HCT116 (cell line): ENCODE results near the gene ZNHIT2. TPM values are rescaled to one million over a fixed set of nuclear protein-coding genes. Genes with fewer than 3 reads are reported as not detected.

ENCODE experiments used
- ATAC-seq: fragments of 200-7000 bp; cut with Tn5 transposase; 2 replicates; pipeline ENCODE4 v1.9.1; 2020; ENCODE audit warnings: mild to moderate bottlenecking, moderate library complexity
- BruUV-seq: library from RNA; stranded (reverse); fragments of 400-500 nt; replicated peaks from 2 replicates; lab custom pipeline; 2021; lab: Mats Ljungman, UMichigan
- CTCF ChIA-PET: fragments of 300-600 bp; sonication (Branson Sonifier 250); formaldehyde crosslinking; loops from one replicate; lab custom pipeline; 2021; ENCODE audit warnings: antibody characterized with exemption; lab: Charles Lee
- POLR2A ChIA-PET: fragments of 300-600, 350-600 bp; sonication (Branson Sonifier 250); formaldehyde crosslinking; loops from one replicate; lab custom pipeline; 2021; ENCODE audit warnings: antibody characterized with exemption; lab: Charles Lee
- RAD21 ChIA-PET, 2 experiments: fragments of 300-600 bp; sonication (Branson Sonifier 250); formaldehyde crosslinking; loops; one replicate each; lab custom pipeline; 2023; ENCODE audit warnings: low total read pairs in 2 of 2; ENCODE audit not compliant: uncharacterized antibody in 2 of 2, unreplicated experiment in 2 of 2, low non-redundant PET in 1 of 2; lab: Charles Lee
- DNase-seq: peaks from one replicate; pipeline ENCODE4 v3.0.0-alpha.2; 2010; ENCODE audit warnings: low read depth, low spot score
- H2AFZ ChIP-seq: fragments of 200-600 bp; shearing (Covaris generic), sonication (generic); 2 replicates; pipeline ENCODE4 v1.6.1; 2017; ENCODE audit warnings: low read depth, mixed run types, mixed read lengths, antibody characterized with exemption, low read length; ENCODE audit not compliant: poor library complexity, severe bottlenecking
- H3K27ac ChIP-seq: 2 replicates; pipeline ENCODE4 v1.5.1; 2012; ENCODE audit warnings: low read depth, low read length
- H3K27me3 ChIP-seq: fragments of 200-600 bp; sonication (generic); 2 replicates; pipeline ENCODE4 v1.6.1; 2016; ENCODE audit warnings: mixed run types, low read length, mixed read lengths; ENCODE audit not compliant: insufficient read depth
- H3K36me3 ChIP-seq, 2 experiments: fragments of 200-500 bp in 1 of 2; fragments of 200-600 bp in 1 of 2; sonication (Bioruptor generic) in 1 of 2; sonication (generic) in 1 of 2; 2 replicates each; pipeline versions ENCODE4 v1.5.1 to v1.6.1; 2014 to 2016; ENCODE audit warnings: low read length in 2 of 2, inconsistent platforms in 1 of 2, mixed read lengths in 1 of 2, mixed run types in 1 of 2; ENCODE audit not compliant: insufficient read depth in 2 of 2, control insufficient read depth in 1 of 2
- H3K4me1 ChIP-seq, 2 experiments: fragments of 200-600 bp in 1 of 2; sonication (generic) in 1 of 2; 2 replicates each; pipeline versions ENCODE4 v1.5.1 to v1.6.1; 2012 to 2017; ENCODE audit warnings: low read length in 2 of 2, inconsistent platforms in 1 of 2, mild to moderate bottlenecking in 1 of 2, mixed read lengths in 1 of 2, mixed run types in 1 of 2, moderate library complexity in 1 of 2; ENCODE audit not compliant: insufficient read depth in 2 of 2, control insufficient read depth in 1 of 2
- H3K4me2 ChIP-seq: fragments of 200-600 bp; sonication (generic); 2 replicates; pipeline ENCODE4 v1.6.1; 2017; ENCODE audit warnings: mixed run types, low read length, mixed read lengths
- H3K4me3 ChIP-seq, 2 experiments: fragments of 200-600 bp in 1 of 2; sonication (generic) in 1 of 2; replicated peaks in 1 of 2; 2 replicates each; pipeline ENCODE4 v1.5.1; 2011 to 2016; ENCODE audit warnings: low read length in 2 of 2, control low read depth in 1 of 2, low read depth in 1 of 2, mild to moderate bottlenecking in 1 of 2, mixed read lengths in 1 of 2, mixed run types in 1 of 2
- H3K79me2 ChIP-seq: fragments of 200-600 bp; sonication (generic); 2 replicates; pipeline ENCODE4 v1.6.1; 2017; ENCODE audit warnings: mild to moderate bottlenecking, mixed run types, low read length, moderate library complexity, mixed read lengths; ENCODE audit not compliant: insufficient read depth
- H3K9ac ChIP-seq: fragments of 200-600 bp; sonication (generic); 2 replicates; pipeline ENCODE4 v1.6.1; 2016; ENCODE audit warnings: low read length, mixed read lengths
- H3K9me2 ChIP-seq: fragments of 200-600 bp; sonication (generic), shearing (Covaris generic); 2 replicates; pipeline ENCODE4 v1.6.1; 2017; ENCODE audit warnings: mixed run types, mild to moderate bottlenecking, moderate library complexity; ENCODE audit not compliant: insufficient read depth
- H3K9me3 ChIP-seq, 2 experiments: fragments of 200-500 bp in 1 of 2; fragments of 200-600 bp in 1 of 2; sonication (Bioruptor generic) in 1 of 2; sonication (generic) in 1 of 2; 2 replicates each; pipeline ENCODE4 v1.6.1; 2014 to 2017; ENCODE audit warnings: low read length in 2 of 2, mixed read lengths in 2 of 2, inconsistent platforms in 1 of 2, low read depth in 1 of 2, mild to moderate bottlenecking in 1 of 2, mixed run types in 1 of 2, moderate library complexity in 1 of 2; ENCODE audit not compliant: control insufficient read depth in 1 of 2, insufficient read depth in 1 of 2
- H4K20me1 ChIP-seq: fragments of 200-600 bp; sonication (generic), shearing (Covaris generic); 2 replicates; pipeline ENCODE4 v1.6.1; 2017; ENCODE audit warnings: mixed run types, mild to moderate bottlenecking, moderate library complexity; ENCODE audit not compliant: insufficient read depth
- CBX3 ChIP-seq: IDR thresholded peaks from 2 replicates; pipeline ENCODE4 v1.6.1; 2012; ENCODE audit warnings: low read depth
- ELF1 ChIP-seq: IDR thresholded peaks from 2 replicates; pipeline ENCODE4 v1.6.1; 2012; ENCODE audit warnings: low read depth, borderline replicate concordance
- EZH2phosphoT487 ChIP-seq: fragments of 200-600 bp; IDR thresholded peaks from 2 replicates; pipeline ENCODE4 v1.6.1; 2018; ENCODE audit warnings: antibody characterized with exemption, borderline replicate concordance
- MAX ChIP-seq: IDR thresholded peaks from 2 replicates; pipeline ENCODE4 v1.6.1; 2012
- POLR2A ChIP-seq: IDR thresholded peaks from 2 replicates; pipeline ENCODE4 v1.7.0; 2011; ENCODE audit warnings: borderline replicate concordance; ENCODE audit not compliant: insufficient read depth, insufficient read length; ENCODE audit errors: extremely low read depth
- POLR2AphosphoS5 ChIP-seq: IDR thresholded peaks from 2 replicates; pipeline ENCODE4 v1.6.1; 2011; ENCODE audit warnings: mild to moderate bottlenecking, low read depth, low read length, moderate library complexity
- SP1 ChIP-seq: IDR thresholded peaks from 2 replicates; pipeline ENCODE4 v1.6.1; 2012; ENCODE audit warnings: low read depth
- TCF7L2 ChIP-seq: IDR thresholded peaks from 2 replicates; pipeline ENCODE4 v1.7.0; 2011; ENCODE audit warnings: borderline replicate concordance, inconsistent platforms; ENCODE audit not compliant: insufficient read depth, insufficient read length; ENCODE audit errors: extremely low read depth
- YY1 ChIP-seq: IDR thresholded peaks from 2 replicates; pipeline ENCODE4 v1.6.1; 2011; ENCODE audit warnings: low read length, low read depth, moderate library complexity, mild to moderate bottlenecking; ENCODE audit not compliant: insufficient replicate concordance; ENCODE audit errors: extremely low read depth
- intact Hi-C: fragments of 100-400 bp; cut with micrococcal nuclease; formaldehyde crosslinking; loops from 2 replicates; pipeline ENCODE4 v1.10.0; 2022
- total RNA-seq: library from RNA; stranded (reverse); gene quantifications from one replicate; pipeline ENCODE4 v1.2.1, GENCODE V29; 2021; ENCODE audit not compliant: unreplicated experiment
- TF ChIP-seq, protein P1 (sequence below): IDR thresholded peaks from 2 replicates; pipeline ENCODE4 v1.6.1; 2012; ENCODE audit warnings: low read depth
- TF ChIP-seq, protein P2 (sequence below), 3 experiments: fragments of 200-600 bp in 1 of 3; sonication (generic) in 1 of 3; IDR thresholded peaks in 2 of 3; conservative IDR thresholded peaks in 1 of 3; 2 replicates each; pipeline ENCODE4 v1.5.1; 2012 to 2017; ENCODE audit warnings: low read depth in 2 of 3, low read length in 2 of 3, antibody characterized with exemption in 1 of 3, borderline replicate concordance in 1 of 3, control low read depth in 1 of 3, mild to moderate bottlenecking in 1 of 3, mixed read lengths in 1 of 3, mixed run types in 1 of 3, moderate library complexity in 1 of 3; ENCODE audit not compliant: insufficient read depth in 1 of 3
- TF ChIP-seq, protein P3 (sequence below): IDR thresholded peaks from 2 replicates; pipeline ENCODE4 v1.6.1; 2011; ENCODE audit warnings: mild to moderate bottlenecking, low read length, moderate library complexity; ENCODE audit not compliant: insufficient replicate concordance; ENCODE audit errors: extremely low read depth

Gene ZNHIT2
- total RNA-seq, 1 experiment from 2014 or later = 18.8 TPM

DNA sequence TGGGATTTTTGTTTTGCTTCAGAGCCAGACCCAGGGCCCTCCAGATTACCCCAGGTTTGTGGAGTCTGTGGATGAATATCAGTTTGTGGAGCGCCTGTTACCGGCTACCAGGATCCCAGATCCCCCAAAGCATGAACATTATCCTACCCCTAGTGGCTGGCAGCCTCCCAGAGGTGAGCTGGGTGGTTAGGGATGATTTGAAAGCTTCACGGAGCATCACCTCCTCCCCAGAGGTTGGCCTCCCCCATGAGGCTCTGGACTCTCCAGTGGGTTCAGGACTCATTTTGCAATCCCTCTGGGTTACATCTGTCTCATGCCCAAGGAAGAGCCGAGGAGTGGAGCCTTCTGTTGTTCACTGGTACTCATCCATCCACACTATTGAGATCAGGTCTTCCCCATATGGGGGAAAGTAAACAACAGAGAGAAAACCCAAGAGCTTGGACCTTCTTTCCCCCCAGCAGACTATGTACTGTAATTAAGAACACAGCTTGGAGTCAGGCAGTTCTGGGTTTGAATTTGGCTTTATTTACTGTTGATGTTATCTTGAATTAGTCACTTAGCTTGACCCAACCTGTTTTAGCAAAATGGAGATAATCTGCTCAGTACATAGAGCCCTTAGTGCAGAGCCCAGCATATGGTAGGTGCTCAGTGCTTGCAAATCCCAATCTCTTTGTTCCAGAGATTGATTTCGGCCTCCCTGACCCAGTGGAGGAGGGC is 7.1 kb upstream of the ZNHIT2 start:
- peaks cover 58% of the 10 kb centered on the region for H3K79me2 ChIP-seq
- BruUV-seq = TSS peak; percentile 21
- ATAC-seq = no peak
- no peaks in the 10 kb centered on the region for H3K9me2 ChIP-seq
- H3K36me3 ChIP-seq = peaks cover 25 to 62% of the 10 kb centered on the region in 2 experiments
- H3K4me2 ChIP-seq = peak overlapping the region; percentile 91; the same call in 1 of the 2 replicates
- CTCF ChIA-PET = no interaction called here
- RAD21 ChIA-PET = interaction anchor here in 1 of 2 experiments (0.8 kb wide), 1 partner anchor 57 kb away, joined by 3 read pairs; the partner anchor contains the start of gene CAPN1
- H3K4me3 ChIP-seq = no peak overlapping the region
- H3K9me3 ChIP-seq = no peaks in the 10 kb centered on the region
- no peak overlapping the region for H3K9ac ChIP-seq
- no peak overlapping the region for H2AFZ ChIP-seq
- no peaks in the 10 kb centered on the region; the same call in 1 of the 2 replicates for H4K20me1 ChIP-seq
- POLR2A ChIA-PET = interaction anchor here (1.2 to 1.3 kb wide), 2 partner anchors 13 to 45 kb away, joined by 3 to 6 read pairs; partner anchors contain the start of genes SPDYC and TM7SF2
- no peak overlapping the region for H3K27ac ChIP-seq
- H3K27me3 ChIP-seq = no peaks in the 10 kb centered on the region
- peaks cover 9 to 19% of the 10 kb centered on the region in 2 experiments; a peak in 3 of 4 replicates for H3K4me1 ChIP-seq
- TF ChIP-seq ELF1 = no peak
- no peak for TF ChIP-seq MAX
- TF ChIP-seq POLR2AphosphoS5 = no peak
- TF ChIP-seq CBX3 = no peak
- TF ChIP-seq EZH2phosphoT487 = no peak
- TF ChIP-seq, protein P1, sequence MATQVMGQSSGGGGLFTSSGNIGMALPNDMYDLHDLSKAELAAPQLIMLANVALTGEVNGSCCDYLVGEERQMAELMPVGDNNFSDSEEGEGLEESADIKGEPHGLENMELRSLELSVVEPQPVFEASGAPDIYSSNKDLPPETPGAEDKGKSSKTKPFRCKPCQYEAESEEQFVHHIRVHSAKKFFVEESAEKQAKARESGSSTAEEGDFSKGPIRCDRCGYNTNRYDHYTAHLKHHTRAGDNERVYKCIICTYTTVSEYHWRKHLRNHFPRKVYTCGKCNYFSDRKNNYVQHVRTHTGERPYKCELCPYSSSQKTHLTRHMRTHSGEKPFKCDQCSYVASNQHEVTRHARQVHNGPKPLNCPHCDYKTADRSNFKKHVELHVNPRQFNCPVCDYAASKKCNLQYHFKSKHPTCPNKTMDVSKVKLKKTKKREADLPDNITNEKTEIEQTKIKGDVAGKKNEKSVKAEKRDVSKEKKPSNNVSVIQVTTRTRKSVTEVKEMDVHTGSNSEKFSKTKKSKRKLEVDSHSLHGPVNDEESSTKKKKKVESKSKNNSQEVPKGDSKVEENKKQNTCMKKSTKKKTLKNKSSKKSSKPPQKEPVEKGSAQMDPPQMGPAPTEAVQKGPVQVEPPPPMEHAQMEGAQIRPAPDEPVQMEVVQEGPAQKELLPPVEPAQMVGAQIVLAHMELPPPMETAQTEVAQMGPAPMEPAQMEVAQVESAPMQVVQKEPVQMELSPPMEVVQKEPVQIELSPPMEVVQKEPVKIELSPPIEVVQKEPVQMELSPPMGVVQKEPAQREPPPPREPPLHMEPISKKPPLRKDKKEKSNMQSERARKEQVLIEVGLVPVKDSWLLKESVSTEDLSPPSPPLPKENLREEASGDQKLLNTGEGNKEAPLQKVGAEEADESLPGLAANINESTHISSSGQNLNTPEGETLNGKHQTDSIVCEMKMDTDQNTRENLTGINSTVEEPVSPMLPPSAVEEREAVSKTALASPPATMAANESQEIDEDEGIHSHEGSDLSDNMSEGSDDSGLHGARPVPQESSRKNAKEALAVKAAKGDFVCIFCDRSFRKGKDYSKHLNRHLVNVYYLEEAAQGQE = no peak
- TF ChIP-seq YY1 = no peak
- no peak for TF ChIP-seq POLR2A
- TF ChIP-seq, protein P2, sequence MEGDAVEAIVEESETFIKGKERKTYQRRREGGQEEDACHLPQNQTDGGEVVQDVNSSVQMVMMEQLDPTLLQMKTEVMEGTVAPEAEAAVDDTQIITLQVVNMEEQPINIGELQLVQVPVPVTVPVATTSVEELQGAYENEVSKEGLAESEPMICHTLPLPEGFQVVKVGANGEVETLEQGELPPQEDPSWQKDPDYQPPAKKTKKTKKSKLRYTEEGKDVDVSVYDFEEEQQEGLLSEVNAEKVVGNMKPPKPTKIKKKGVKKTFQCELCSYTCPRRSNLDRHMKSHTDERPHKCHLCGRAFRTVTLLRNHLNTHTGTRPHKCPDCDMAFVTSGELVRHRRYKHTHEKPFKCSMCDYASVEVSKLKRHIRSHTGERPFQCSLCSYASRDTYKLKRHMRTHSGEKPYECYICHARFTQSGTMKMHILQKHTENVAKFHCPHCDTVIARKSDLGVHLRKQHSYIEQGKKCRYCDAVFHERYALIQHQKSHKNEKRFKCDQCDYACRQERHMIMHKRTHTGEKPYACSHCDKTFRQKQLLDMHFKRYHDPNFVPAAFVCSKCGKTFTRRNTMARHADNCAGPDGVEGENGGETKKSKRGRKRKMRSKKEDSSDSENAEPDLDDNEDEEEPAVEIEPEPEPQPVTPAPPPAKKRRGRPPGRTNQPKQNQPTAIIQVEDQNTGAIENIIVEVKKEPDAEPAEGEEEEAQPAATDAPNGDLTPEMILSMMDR (IDR thresholded peaks at IDR 0.05 in 2 of 3, conservative IDR thresholded peaks at IDR 0.05 in 1 of 3; ENCODE audit: borderline replicate concordance in 1 of 3, insufficient read depth in 1 of 3, low read depth in 2 of 3, low read length in 2 of 3) = no peak
- TF ChIP-seq SP1 = no peak
- TF ChIP-seq, protein P3, sequence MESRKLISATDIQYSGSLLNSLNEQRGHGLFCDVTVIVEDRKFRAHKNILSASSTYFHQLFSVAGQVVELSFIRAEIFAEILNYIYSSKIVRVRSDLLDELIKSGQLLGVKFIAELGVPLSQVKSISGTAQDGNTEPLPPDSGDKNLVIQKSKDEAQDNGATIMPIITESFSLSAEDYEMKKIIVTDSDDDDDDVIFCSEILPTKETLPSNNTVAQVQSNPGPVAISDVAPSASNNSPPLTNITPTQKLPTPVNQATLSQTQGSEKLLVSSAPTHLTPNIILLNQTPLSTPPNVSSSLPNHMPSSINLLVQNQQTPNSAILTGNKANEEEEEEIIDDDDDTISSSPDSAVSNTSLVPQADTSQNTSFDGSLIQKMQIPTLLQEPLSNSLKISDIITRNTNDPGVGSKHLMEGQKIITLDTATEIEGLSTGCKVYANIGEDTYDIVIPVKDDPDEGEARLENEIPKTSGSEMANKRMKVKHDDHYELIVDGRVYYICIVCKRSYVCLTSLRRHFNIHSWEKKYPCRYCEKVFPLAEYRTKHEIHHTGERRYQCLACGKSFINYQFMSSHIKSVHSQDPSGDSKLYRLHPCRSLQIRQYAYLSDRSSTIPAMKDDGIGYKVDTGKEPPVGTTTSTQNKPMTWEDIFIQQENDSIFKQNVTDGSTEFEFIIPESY = no peak
- TF ChIP-seq TCF7L2 = no peak
- TF ChIP-seq, all 23 proteins: peak for 0
- intact Hi-C loops = no loop called here
- no peak for DNase-seq
